ENCODE data around the gene ANXA11.
"Not testable (repeated sequence)": the region's sequence is repeated elsewhere in the genome, so short reads cannot be mapped to it uniquely, and the experiment has no call there.

- not testable (repeated sequence) for TF ChIP-seq CTCF (conservative IDR thresholded peaks at IDR 0.05; ENCODE audit: low read depth, low read length); EZH2 (IDR thresholded peaks at IDR 0.05; ENCODE audit: low read length, unreplicated experiment); EZH2phosphoT487 (IDR thresholded peaks at IDR 0.05; ENCODE audit: borderline replicate concordance, low read length)
Measured at GRCh38 chr10:80249906-80250305, 44.6 kb upstream of the ANXA11 start.

All from PC-3 (cell line).